GM12878 (cell line): ENCODE data around the gene TSHR.
A peak's percentile ranks its signal among the peaks of the same experiment; 100 is the strongest.

Source experiments
- CHD4 ChIP-seq: fragments of 200-600 bp; sonication (generic); IDR thresholded peaks from 2 replicates; pipeline ENCODE4 v1.6.1; 2016; ENCODE audit warnings: mild to moderate bottlenecking
- EP300 ChIP-seq, 2 experiments: fragments of 150-350 bp in 1 of 2; IDR thresholded peaks; 2 replicates each; pipeline ENCODE4 v1.6.1; 2011 to 2012; ENCODE audit warnings: low read depth in 2 of 2, low read length in 2 of 2, borderline replicate concordance in 1 of 2, improper control_type of control experiment in 1 of 2, inconsistent platforms in 1 of 2; ENCODE audit not compliant: control insufficient read depth in 1 of 2
- ESRRA ChIP-seq: IDR thresholded peaks from 2 replicates; pipeline ENCODE4 v1.6.1; 2012; ENCODE audit warnings: mild to moderate bottlenecking, low read length, improper control_type of control experiment
- GATAD2B ChIP-seq: fragments of 450-650 bp; conservative IDR thresholded peaks from 2 replicates; pipeline ENCODE4 v1.6.1; 2017; ENCODE audit warnings: low read depth, mild to moderate bottlenecking, moderate library complexity
- MXI1 ChIP-seq: fragments of 150-350 bp; IDR thresholded peaks from 2 replicates; pipeline ENCODE4 v1.6.1; 2011; ENCODE audit warnings: low read depth, mild to moderate bottlenecking, inconsistent platforms, low read length, improper control_type of control experiment
- POLR2A ChIP-seq: IDR thresholded peaks from 2 replicates; pipeline ENCODE4 v1.6.1; 2011; ENCODE audit warnings: low read depth, mild to moderate bottlenecking, low read length
- RAD21 ChIP-seq: IDR thresholded peaks from 2 replicates; pipeline ENCODE4 v1.6.1; 2011; ENCODE audit warnings: mild to moderate bottlenecking, low read depth, low read length, moderate library complexity; ENCODE audit not compliant: insufficient read depth
- SPI1 ChIP-seq: IDR thresholded peaks from 2 replicates; pipeline ENCODE4 v1.6.1; 2011; ENCODE audit warnings: low read depth, mild to moderate bottlenecking, low read length, moderate library complexity, borderline replicate concordance; ENCODE audit not compliant: insufficient read depth
- ZNF24 ChIP-seq: fragments of 450-650 bp; IDR thresholded peaks from 2 replicates; pipeline ENCODE4 v1.6.1; 2017; ENCODE audit warnings: antibody characterized with exemption, mild to moderate bottlenecking
- ZZZ3 ChIP-seq: IDR thresholded peaks from 2 replicates; pipeline ENCODE4 v1.6.1; 2011; ENCODE audit warnings: low read depth; ENCODE audit not compliant: control insufficient read depth, insufficient read length
- TF ChIP-seq, protein P1 (sequence below): IDR thresholded peaks from 2 replicates; pipeline ENCODE4 v1.6.1; 2011; ENCODE audit warnings: borderline replicate concordance, low read depth, mild to moderate bottlenecking, moderate library complexity, mixed read lengths, low read length; ENCODE audit not compliant: insufficient read depth; ENCODE audit errors: extremely low read length
- TF ChIP-seq, protein P2 (sequence below), 3 experiments: IDR thresholded peaks in 2 of 3; conservative IDR thresholded peaks in 1 of 3; 2 replicates each; pipeline ENCODE4 v1.5.1; 2011; ENCODE audit warnings: low read depth in 3 of 3, low read length in 3 of 3, mild to moderate bottlenecking in 3 of 3, control low read depth in 2 of 3, moderate library complexity in 2 of 3, inconsistent platforms in 1 of 3, mixed read lengths in 1 of 3; ENCODE audit not compliant: control insufficient read depth in 2 of 3, insufficient read depth in 1 of 3; ENCODE audit errors: extremely low read depth in 1 of 3
- TF ChIP-seq, protein P3 (sequence below): IDR thresholded peaks from 2 replicates; pipeline ENCODE4 v1.6.1; 2011; ENCODE audit warnings: borderline replicate concordance, low read depth, mild to moderate bottlenecking, moderate library complexity, low read length; ENCODE audit not compliant: insufficient read depth, poor library complexity, severe bottlenecking

DNA sequence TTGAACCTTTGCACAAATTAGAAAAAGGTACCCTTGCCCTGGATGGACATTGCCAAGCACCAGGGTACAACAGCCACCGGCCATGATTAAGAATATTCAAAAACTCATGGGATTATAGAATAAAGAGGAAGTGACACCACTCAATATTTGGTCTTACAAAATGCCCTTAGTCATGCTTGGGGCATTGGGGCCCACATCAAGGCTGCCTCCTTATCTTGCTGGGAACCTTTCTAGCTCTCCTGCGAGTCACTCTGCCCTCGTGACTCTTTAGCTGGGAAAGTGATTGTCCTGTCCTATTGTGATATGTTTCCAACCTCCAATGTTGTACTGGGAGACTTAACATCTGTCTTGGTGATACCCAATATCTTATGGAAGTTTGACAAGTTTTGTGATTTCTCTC lies 207.5 kb downstream of the TSHR start:
- TF ChIP-seq ESRRA: no peak
- no peak for TF ChIP-seq POLR2A
- no peak for TF ChIP-seq ZNF24
- TF ChIP-seq, protein P1, sequence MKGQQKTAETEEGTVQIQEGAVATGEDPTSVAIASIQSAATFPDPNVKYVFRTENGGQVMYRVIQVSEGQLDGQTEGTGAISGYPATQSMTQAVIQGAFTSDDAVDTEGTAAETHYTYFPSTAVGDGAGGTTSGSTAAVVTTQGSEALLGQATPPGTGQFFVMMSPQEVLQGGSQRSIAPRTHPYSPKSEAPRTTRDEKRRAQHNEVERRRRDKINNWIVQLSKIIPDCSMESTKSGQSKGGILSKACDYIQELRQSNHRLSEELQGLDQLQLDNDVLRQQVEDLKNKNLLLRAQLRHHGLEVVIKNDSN: no peak
- TF ChIP-seq, protein P2, sequence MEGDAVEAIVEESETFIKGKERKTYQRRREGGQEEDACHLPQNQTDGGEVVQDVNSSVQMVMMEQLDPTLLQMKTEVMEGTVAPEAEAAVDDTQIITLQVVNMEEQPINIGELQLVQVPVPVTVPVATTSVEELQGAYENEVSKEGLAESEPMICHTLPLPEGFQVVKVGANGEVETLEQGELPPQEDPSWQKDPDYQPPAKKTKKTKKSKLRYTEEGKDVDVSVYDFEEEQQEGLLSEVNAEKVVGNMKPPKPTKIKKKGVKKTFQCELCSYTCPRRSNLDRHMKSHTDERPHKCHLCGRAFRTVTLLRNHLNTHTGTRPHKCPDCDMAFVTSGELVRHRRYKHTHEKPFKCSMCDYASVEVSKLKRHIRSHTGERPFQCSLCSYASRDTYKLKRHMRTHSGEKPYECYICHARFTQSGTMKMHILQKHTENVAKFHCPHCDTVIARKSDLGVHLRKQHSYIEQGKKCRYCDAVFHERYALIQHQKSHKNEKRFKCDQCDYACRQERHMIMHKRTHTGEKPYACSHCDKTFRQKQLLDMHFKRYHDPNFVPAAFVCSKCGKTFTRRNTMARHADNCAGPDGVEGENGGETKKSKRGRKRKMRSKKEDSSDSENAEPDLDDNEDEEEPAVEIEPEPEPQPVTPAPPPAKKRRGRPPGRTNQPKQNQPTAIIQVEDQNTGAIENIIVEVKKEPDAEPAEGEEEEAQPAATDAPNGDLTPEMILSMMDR (IDR thresholded peaks at IDR 0.05 in 2 of 3, conservative IDR thresholded peaks at IDR 0.05 in 1 of 3; ENCODE audit: control insufficient read depth in 2 of 3, extremely low read depth in 1 of 3, insufficient read depth in 1 of 3, low read depth in 3 of 3, low read length in 3 of 3): no peak
- TF ChIP-seq ZZZ3: no peak
- no peak for TF ChIP-seq EP300 (IDR thresholded peaks at IDR 0.05; ENCODE audit: borderline replicate concordance in 1 of 2, control insufficient read depth in 1 of 2, low read depth in 2 of 2, low read length in 2 of 2)
- TF ChIP-seq SPI1: peak; percentile 76
- no peak for TF ChIP-seq CHD4
- no peak for TF ChIP-seq MXI1
- TF ChIP-seq RAD21: no peak
- TF ChIP-seq, protein P3, sequence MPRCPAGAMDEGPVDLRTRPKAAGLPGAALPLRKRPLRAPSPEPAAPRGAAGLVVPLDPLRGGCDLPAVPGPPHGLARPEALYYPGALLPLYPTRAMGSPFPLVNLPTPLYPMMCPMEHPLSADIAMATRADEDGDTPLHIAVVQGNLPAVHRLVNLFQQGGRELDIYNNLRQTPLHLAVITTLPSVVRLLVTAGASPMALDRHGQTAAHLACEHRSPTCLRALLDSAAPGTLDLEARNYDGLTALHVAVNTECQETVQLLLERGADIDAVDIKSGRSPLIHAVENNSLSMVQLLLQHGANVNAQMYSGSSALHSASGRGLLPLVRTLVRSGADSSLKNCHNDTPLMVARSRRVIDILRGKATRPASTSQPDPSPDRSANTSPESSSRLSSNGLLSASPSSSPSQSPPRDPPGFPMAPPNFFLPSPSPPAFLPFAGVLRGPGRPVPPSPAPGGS: no peak
- TF ChIP-seq GATAD2B: no peak
